HEK293 (cell line): ENCODE data around the gene RAPGEF5.

Source experiments
- SETDB1 ChIP-seq: IDR thresholded peaks from one replicate; pipeline ENCODE4 v1.6.1; 2017; ENCODE audit warnings: mild to moderate bottlenecking, low read length, moderate library complexity, mixed read lengths; ENCODE audit not compliant: insufficient read length
- ZBTB7A ChIP-seq: fragments of 450-650 bp; formaldehyde crosslinking; IDR thresholded peaks from 2 replicates; pipeline ENCODE4 v1.5.1; 2016; ENCODE audit warnings: low read depth, missing biosample characterization, missing genetic modification characterization
- ZNF140 ChIP-seq: fragments of 450-650 bp; formaldehyde crosslinking; IDR thresholded peaks from 2 replicates; pipeline ENCODE4 v1.5.1; 2016; ENCODE audit warnings: missing biosample characterization, missing genetic modification characterization
- ZNF169 ChIP-seq: fragments of 450-650 bp; formaldehyde crosslinking; IDR thresholded peaks from 2 replicates; pipeline ENCODE4 v1.5.1; 2016; ENCODE audit warnings: missing biosample characterization, missing genetic modification characterization
- ZNF558 ChIP-seq: fragments of 450-650 bp; formaldehyde crosslinking; IDR thresholded peaks from 2 replicates; pipeline ENCODE4 v1.5.1; 2016; ENCODE audit warnings: missing biosample characterization, missing genetic modification characterization
- ZNF670 ChIP-seq: fragments of 450-650 bp; formaldehyde crosslinking; IDR thresholded peaks from 2 replicates; pipeline ENCODE4 v1.5.1; 2016; ENCODE audit warnings: missing biosample characterization, missing genetic modification characterization, low read depth
- ZNF777 ChIP-seq: fragments of 450-650 bp; formaldehyde crosslinking; IDR thresholded peaks from 2 replicates; pipeline ENCODE4 v1.5.1; 2017; ENCODE audit warnings: missing biosample characterization, missing genetic modification characterization, borderline replicate concordance
- ZNF785 ChIP-seq: fragments of 450-650 bp; formaldehyde crosslinking; IDR thresholded peaks from 2 replicates; pipeline ENCODE4 v1.5.1; 2016; ENCODE audit warnings: missing biosample characterization, missing genetic modification characterization
- TF ChIP-seq, protein P1 (sequence below): fragments of 450-650 bp; formaldehyde crosslinking; IDR thresholded peaks from 2 replicates; pipeline ENCODE4 v1.5.1; 2016; ENCODE audit warnings: missing biosample characterization, missing genetic modification characterization
- TF ChIP-seq, protein P2 (sequence below): fragments of 450-650 bp; formaldehyde crosslinking; IDR thresholded peaks from 2 replicates; pipeline ENCODE4 v1.5.1; 2016; ENCODE audit warnings: missing biosample characterization, missing genetic modification characterization
- TF ChIP-seq, protein P3 (sequence below): fragments of 450-650 bp; formaldehyde crosslinking; IDR thresholded peaks from 2 replicates; pipeline ENCODE4 v1.5.1; 2016; ENCODE audit warnings: missing biosample characterization, missing genetic modification characterization, low read depth
- TF ChIP-seq, protein P4 (sequence below): fragments of 450-650 bp; formaldehyde crosslinking; IDR thresholded peaks from 2 replicates; pipeline ENCODE4 v1.5.1; 2017; ENCODE audit warnings: missing biosample characterization, missing genetic modification characterization

DNA sequence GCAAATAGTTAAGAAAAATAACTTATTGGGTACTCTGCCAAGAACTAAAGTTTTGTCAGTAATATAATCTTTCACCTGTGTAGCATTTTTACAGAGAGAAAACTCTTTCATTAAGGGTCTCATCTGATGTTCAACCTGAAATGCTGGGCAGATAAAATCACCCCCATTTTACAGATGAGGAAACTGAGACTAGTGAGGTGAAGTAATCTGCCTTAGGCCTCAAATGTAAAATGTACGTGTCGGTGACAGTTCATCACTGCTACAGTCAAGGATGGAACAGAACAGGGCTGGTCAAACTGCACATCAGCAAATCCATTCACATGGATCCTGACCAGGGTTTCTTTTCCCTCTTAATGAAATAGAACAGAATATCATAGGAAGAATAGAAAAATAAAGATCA is 121.8 kb downstream of the RAPGEF5 start:
- TF ChIP-seq ZNF777 (no peak), ZBTB7A (tag by site-specific recombination) (no peak), ZNF169 (tag by site-specific recombination) (no peak), ZNF670 (tag by site-specific recombination) (no peak), SETDB1 (no peak), ZNF140 (no peak), ZNF558 (tag by site-specific recombination) (no peak), ZNF785 (no peak)
- TF ChIP-seq, protein P1, sequence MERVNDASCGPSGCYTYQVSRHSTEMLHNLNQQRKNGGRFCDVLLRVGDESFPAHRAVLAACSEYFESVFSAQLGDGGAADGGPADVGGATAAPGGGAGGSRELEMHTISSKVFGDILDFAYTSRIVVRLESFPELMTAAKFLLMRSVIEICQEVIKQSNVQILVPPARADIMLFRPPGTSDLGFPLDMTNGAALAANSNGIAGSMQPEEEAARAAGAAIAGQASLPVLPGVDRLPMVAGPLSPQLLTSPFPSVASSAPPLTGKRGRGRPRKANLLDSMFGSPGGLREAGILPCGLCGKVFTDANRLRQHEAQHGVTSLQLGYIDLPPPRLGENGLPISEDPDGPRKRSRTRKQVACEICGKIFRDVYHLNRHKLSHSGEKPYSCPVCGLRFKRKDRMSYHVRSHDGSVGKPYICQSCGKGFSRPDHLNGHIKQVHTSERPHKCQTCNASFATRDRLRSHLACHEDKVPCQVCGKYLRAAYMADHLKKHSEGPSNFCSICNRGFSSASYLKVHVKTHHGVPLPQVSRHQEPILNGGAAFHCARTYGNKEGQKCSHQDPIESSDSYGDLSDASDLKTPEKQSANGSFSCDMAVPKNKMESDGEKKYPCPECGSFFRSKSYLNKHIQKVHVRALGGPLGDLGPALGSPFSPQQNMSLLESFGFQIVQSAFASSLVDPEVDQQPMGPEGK (tag by site-specific recombination) = no peak
- TF ChIP-seq, protein P2, sequence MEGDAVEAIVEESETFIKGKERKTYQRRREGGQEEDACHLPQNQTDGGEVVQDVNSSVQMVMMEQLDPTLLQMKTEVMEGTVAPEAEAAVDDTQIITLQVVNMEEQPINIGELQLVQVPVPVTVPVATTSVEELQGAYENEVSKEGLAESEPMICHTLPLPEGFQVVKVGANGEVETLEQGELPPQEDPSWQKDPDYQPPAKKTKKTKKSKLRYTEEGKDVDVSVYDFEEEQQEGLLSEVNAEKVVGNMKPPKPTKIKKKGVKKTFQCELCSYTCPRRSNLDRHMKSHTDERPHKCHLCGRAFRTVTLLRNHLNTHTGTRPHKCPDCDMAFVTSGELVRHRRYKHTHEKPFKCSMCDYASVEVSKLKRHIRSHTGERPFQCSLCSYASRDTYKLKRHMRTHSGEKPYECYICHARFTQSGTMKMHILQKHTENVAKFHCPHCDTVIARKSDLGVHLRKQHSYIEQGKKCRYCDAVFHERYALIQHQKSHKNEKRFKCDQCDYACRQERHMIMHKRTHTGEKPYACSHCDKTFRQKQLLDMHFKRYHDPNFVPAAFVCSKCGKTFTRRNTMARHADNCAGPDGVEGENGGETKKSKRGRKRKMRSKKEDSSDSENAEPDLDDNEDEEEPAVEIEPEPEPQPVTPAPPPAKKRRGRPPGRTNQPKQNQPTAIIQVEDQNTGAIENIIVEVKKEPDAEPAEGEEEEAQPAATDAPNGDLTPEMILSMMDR (tag by site-specific recombination) = no peak
- TF ChIP-seq, protein P3, sequence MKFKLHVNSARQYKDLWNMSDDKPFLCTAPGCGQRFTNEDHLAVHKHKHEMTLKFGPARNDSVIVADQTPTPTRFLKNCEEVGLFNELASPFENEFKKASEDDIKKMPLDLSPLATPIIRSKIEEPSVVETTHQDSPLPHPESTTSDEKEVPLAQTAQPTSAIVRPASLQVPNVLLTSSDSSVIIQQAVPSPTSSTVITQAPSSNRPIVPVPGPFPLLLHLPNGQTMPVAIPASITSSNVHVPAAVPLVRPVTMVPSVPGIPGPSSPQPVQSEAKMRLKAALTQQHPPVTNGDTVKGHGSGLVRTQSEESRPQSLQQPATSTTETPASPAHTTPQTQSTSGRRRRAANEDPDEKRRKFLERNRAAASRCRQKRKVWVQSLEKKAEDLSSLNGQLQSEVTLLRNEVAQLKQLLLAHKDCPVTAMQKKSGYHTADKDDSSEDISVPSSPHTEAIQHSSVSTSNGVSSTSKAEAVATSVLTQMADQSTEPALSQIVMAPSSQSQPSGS = no peak
- TF ChIP-seq, protein P4, sequence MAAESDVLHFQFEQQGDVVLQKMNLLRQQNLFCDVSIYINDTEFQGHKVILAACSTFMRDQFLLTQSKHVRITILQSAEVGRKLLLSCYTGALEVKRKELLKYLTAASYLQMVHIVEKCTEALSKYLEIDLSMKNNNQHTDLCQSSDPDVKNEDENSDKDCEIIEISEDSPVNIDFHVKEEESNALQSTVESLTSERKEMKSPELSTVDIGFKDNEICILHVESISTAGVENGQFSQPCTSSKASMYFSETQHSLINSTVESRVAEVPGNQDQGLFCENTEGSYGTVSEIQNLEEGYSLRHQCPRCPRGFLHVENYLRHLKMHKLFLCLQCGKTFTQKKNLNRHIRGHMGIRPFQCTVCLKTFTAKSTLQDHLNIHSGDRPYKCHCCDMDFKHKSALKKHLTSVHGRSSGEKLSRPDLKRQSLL (tag by site-specific recombination) = no peak
